ENCODE measurements around the gene CCNY.

CCNY gene

GRCh38 chr10:35433851-35434426, 97.6 kb downstream of the CCNY start:
- no peaks in the 10 kb centered on the region for H3K27me3 ChIP-seq (ENCODE audit: insufficient read depth, low read length)
- H3K9ac ChIP-seq (ENCODE audit: low read depth, low read length), result no peak overlapping the region
- 93% methylated on average over 7 of the region's 7 CpGs for WGBS
- peaks cover 4% of the 10 kb centered on the region; the same call in 1 of the 2 replicates for H3K4me1 ChIP-seq (ENCODE audit: insufficient read depth, low read length)
- no peak overlapping the region for H3K27ac ChIP-seq (ENCODE audit: low read depth, low read length)
- no peaks in the 10 kb centered on the region for H3K36me3 ChIP-seq (ENCODE audit: insufficient read depth, low read length)
- no peak overlapping the region for H3K4me3 ChIP-seq (ENCODE audit: low read length)
- no peaks in the 10 kb centered on the region for H3K9me3 ChIP-seq (ENCODE audit: insufficient read depth, low read depth, low read length)

DNA sequence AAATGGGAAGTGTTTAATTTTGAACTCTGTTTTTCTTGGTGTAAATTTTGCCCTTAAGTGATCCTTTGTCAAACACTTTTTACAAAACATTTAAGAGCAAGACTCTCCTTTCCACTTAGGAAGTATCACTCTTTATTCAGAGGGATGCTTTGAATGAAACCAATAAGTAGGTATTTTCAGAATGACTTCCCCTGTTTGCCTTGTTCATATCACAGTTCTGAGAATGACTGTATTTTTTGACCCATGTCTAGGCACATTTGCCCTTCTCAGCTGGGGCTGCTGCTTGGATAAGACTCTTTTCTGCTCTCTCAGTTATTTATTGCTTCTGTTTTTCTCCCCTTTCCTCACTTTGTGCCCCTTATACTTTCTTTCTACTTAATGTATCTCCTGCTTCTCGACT, 98.2 kb downstream of the CCNY start:
- H3K4me3 ChIP-seq (ENCODE audit: low read length), result no peak overlapping the region
- no peaks in the 10 kb centered on the region for H3K36me3 ChIP-seq (ENCODE audit: insufficient read depth, low read length)
- no peaks in the 10 kb centered on the region for H3K27me3 ChIP-seq (ENCODE audit: insufficient read depth, low read length)
- H3K4me1 ChIP-seq (ENCODE audit: insufficient read depth, low read length), result 0 out of 2 replicates have a peak, but pooled peaks cover 4% of the 10 kb centered on the region
- no peaks in the 10 kb centered on the region for H3K9me3 ChIP-seq (ENCODE audit: insufficient read depth, low read depth, low read length)
- WGBS, result 95% methylated on average over 1 of the region's 1 CpG
- no peak overlapping the region for H3K27ac ChIP-seq (ENCODE audit: low read depth, low read length)
- H3K9ac ChIP-seq (ENCODE audit: low read depth, low read length), result no peak overlapping the region

GRCh38 chr10:35435824-35436223, 99.5 kb downstream of the CCNY start:
- Histone ChIP-seq H3K4me3 (ENCODE audit: low read length) (no peak overlapping the region), H3K27me3 (ENCODE audit: insufficient read depth, low read length) (no peaks in the 10 kb centered on the region), H3K27ac (ENCODE audit: low read depth, low read length) (no peak overlapping the region), H3K9me3 (ENCODE audit: insufficient read depth, low read depth, low read length) (no peaks in the 10 kb centered on the region), H3K9ac (ENCODE audit: low read depth, low read length) (no peak overlapping the region), H3K4me1 (ENCODE audit: insufficient read depth, low read length) (0 out of 2 replicates have a peak, but pooled peaks cover 4% of the 10 kb centered on the region), H3K36me3 (ENCODE audit: insufficient read depth, low read length) (no peaks in the 10 kb centered on the region)
- 86% methylated on average over 4 of the region's 4 CpGs for WGBS

GRCh38 chr10:35437829-35438228, 101.5 kb downstream of the CCNY start:
- WGBS, result 90% methylated on average over 4 of the region's 4 CpGs
- Histone ChIP-seq H3K27ac (ENCODE audit: low read depth, low read length) (no peak overlapping the region), H3K9me3 (ENCODE audit: insufficient read depth, low read depth, low read length) (peaks cover 10% of the 10 kb centered on the region), H3K27me3 (ENCODE audit: insufficient read depth, low read length) (no peaks in the 10 kb centered on the region), H3K36me3 (ENCODE audit: insufficient read depth, low read length) (no peaks in the 10 kb centered on the region), H3K4me1 (ENCODE audit: insufficient read depth, low read length) (no peaks in the 10 kb centered on the region), H3K4me3 (ENCODE audit: low read length) (no peak overlapping the region), H3K9ac (ENCODE audit: low read depth, low read length) (no peak overlapping the region)

GRCh38 chr10:35438718-35439571, 102.6 kb downstream of the CCNY start:
- Histone ChIP-seq H3K4me3 (ENCODE audit: low read length) (no peak overlapping the region), H3K27ac (ENCODE audit: low read depth, low read length) (no peak overlapping the region), H3K27me3 (ENCODE audit: insufficient read depth, low read length) (no peaks in the 10 kb centered on the region), H3K9me3 (ENCODE audit: insufficient read depth, low read depth, low read length) (peaks cover 19% of the 10 kb centered on the region), H3K4me1 (ENCODE audit: insufficient read depth, low read length) (no peaks in the 10 kb centered on the region), H3K9ac (ENCODE audit: low read depth, low read length) (no peak overlapping the region), H3K36me3 (ENCODE audit: insufficient read depth, low read length) (no peaks in the 10 kb centered on the region)
- no CpG with 5 or more reads among the region's 3 CpGs for WGBS

GRCh38 chr10:35440016-35440415, 103.7 kb downstream of the CCNY start:
- Histone ChIP-seq H3K4me1 (ENCODE audit: insufficient read depth, low read length) (no peaks in the 10 kb centered on the region), H3K27ac (ENCODE audit: low read depth, low read length) (no peak overlapping the region), H3K9ac (ENCODE audit: low read depth, low read length) (no peak overlapping the region), H3K4me3 (ENCODE audit: low read length) (no peak overlapping the region), H3K36me3 (ENCODE audit: insufficient read depth, low read length) (no peaks in the 10 kb centered on the region), H3K9me3 (ENCODE audit: insufficient read depth, low read depth, low read length) (peaks cover 30% of the 10 kb centered on the region), H3K27me3 (ENCODE audit: insufficient read depth, low read length) (no peaks in the 10 kb centered on the region)
- WGBS, result 89% methylated on average over 2 of the region's 2 CpGs

DNA sequence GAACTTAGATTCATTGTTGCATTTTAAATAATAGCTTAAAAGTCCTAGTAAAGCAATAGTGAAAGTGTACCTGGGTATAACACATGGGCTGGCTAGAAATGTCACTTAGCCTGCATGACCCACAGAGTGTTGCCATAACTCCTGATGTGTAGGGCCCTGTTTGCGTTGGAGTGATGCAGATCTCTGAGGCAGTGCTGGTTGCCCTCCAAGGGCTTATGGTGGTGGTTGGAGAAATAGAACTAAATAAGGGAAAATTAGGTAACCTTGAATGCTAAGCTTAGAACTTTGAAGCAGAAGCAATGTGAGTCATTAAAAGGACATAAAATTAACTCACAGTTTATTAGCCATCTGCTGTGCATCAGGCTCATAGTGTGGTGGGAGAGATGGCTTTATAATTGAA, 105.7 kb downstream of the CCNY start:
- Histone ChIP-seq H3K9me3 (ENCODE audit: insufficient read depth, low read depth, low read length) (peaks cover 34% of the 10 kb centered on the region), H3K4me3 (ENCODE audit: low read length) (no peak overlapping the region), H3K9ac (ENCODE audit: low read depth, low read length) (no peak overlapping the region), H3K27ac (ENCODE audit: low read depth, low read length) (no peak overlapping the region), H3K4me1 (ENCODE audit: insufficient read depth, low read length) (no peaks in the 10 kb centered on the region), H3K27me3 (ENCODE audit: insufficient read depth, low read length) (no peaks in the 10 kb centered on the region), H3K36me3 (ENCODE audit: insufficient read depth, low read length) (no peaks in the 10 kb centered on the region)
- WGBS, result 92% methylated on average over 1 of the region's 1 CpG

- no peak overlapping the region for H3K27ac ChIP-seq (ENCODE audit: low read depth, low read length)
- H3K9me3 ChIP-seq (ENCODE audit: insufficient read depth, low read depth, low read length), result peaks cover 34% of the 10 kb centered on the region
- 94% methylated on average over 2 of the region's 4 CpGs for WGBS
- no peak overlapping the region for H3K9ac ChIP-seq (ENCODE audit: low read depth, low read length)
- no peaks in the 10 kb centered on the region for H3K27me3 ChIP-seq (ENCODE audit: insufficient read depth, low read length)
- H3K4me3 ChIP-seq (ENCODE audit: low read length), result no peak overlapping the region
- peaks cover 4% of the 10 kb centered on the region for H3K4me1 ChIP-seq (ENCODE audit: insufficient read depth, low read length)
- H3K36me3 ChIP-seq (ENCODE audit: insufficient read depth, low read length), result no peaks in the 10 kb centered on the region
Measured at GRCh38 chr10:35442592-35442991, 106.3 kb downstream of the CCNY start.

GRCh38 chr10:35443858-35444257, 107.5 kb downstream of the CCNY start:
- Histone ChIP-seq H3K9me3 (ENCODE audit: insufficient read depth, low read depth, low read length) (peaks cover 34% of the 10 kb centered on the region), H3K9ac (ENCODE audit: low read depth, low read length) (no peak overlapping the region), H3K4me3 (ENCODE audit: low read length) (no peak overlapping the region), H3K27ac (ENCODE audit: low read depth, low read length) (no peak overlapping the region), H3K27me3 (ENCODE audit: insufficient read depth, low read length) (no peaks in the 10 kb centered on the region), H3K36me3 (ENCODE audit: insufficient read depth, low read length) (no peaks in the 10 kb centered on the region), H3K4me1 (ENCODE audit: insufficient read depth, low read length) (peaks cover 17% of the 10 kb centered on the region)
- 97% methylated on average over 3 of the region's 3 CpGs for WGBS

- H3K27ac ChIP-seq (ENCODE audit: low read depth, low read length), result no peak overlapping the region
- no peak overlapping the region for H3K4me3 ChIP-seq (ENCODE audit: low read length)
- H3K4me1 ChIP-seq (ENCODE audit: insufficient read depth, low read length), result peaks cover 24% of the 10 kb centered on the region
- peaks cover 34% of the 10 kb centered on the region for H3K9me3 ChIP-seq (ENCODE audit: insufficient read depth, low read depth, low read length)
- H3K36me3 ChIP-seq (ENCODE audit: insufficient read depth, low read length), result no peaks in the 10 kb centered on the region
- H3K9ac ChIP-seq (ENCODE audit: low read depth, low read length), result no peak overlapping the region
- no peaks in the 10 kb centered on the region for H3K27me3 ChIP-seq (ENCODE audit: insufficient read depth, low read length)
- WGBS, result 90% methylated on average over 4 of the region's 4 CpGs
Measured at GRCh38 chr10:35445150-35445884, 109.0 kb downstream of the CCNY start.

DNA sequence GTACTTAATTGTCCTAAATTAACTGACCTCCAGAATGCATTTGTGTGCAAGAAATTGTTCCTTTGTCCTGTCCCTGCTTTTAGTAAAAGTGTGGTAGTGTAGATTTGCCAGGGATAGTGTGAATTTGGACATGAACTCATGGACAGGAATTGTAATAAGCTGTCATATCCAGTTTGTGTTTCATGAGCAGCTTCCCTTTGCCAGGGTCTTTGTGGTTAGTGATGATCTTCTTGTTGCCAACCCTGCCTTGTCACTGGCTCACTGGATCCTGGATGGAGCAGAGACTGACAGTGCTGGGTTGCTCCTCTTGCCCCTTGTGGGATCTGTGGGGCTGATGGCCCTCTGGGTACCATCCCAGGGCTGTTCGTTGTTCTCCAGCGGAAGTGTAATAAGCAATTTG, 110.1 kb downstream of the CCNY start:
- no peak overlapping the region for H3K4me3 ChIP-seq (ENCODE audit: low read length)
- no peak overlapping the region for H3K9ac ChIP-seq (ENCODE audit: low read depth, low read length)
- peaks cover 34% of the 10 kb centered on the region for H3K9me3 ChIP-seq (ENCODE audit: insufficient read depth, low read depth, low read length)
- WGBS, result 96% methylated on average over 2 of the region's 2 CpGs
- no peaks in the 10 kb centered on the region for H3K36me3 ChIP-seq (ENCODE audit: insufficient read depth, low read length)
- H3K27me3 ChIP-seq (ENCODE audit: insufficient read depth, low read length), result no peaks in the 10 kb centered on the region
- peaks cover 26% of the 10 kb centered on the region for H3K4me1 ChIP-seq (ENCODE audit: insufficient read depth, low read length)
- no peak overlapping the region for H3K27ac ChIP-seq (ENCODE audit: low read depth, low read length)
